ENCODE measurements around the gene HYAL2. TPM values are rescaled to one million over a fixed set of nuclear protein-coding genes. Genes with fewer than 3 reads are reported as not detected.
A peak's percentile ranks its signal among the peaks of the same experiment; 100 is the strongest.

Gene HYAL2
- total and polyA plus RNA-seq, 9 of the 15 experiments (the other 6 are each of a cell fraction or from before 2014, with no cell fraction given): 0.36 to 22.7 (median 11.4) TPM; not detected in 1

DNA sequence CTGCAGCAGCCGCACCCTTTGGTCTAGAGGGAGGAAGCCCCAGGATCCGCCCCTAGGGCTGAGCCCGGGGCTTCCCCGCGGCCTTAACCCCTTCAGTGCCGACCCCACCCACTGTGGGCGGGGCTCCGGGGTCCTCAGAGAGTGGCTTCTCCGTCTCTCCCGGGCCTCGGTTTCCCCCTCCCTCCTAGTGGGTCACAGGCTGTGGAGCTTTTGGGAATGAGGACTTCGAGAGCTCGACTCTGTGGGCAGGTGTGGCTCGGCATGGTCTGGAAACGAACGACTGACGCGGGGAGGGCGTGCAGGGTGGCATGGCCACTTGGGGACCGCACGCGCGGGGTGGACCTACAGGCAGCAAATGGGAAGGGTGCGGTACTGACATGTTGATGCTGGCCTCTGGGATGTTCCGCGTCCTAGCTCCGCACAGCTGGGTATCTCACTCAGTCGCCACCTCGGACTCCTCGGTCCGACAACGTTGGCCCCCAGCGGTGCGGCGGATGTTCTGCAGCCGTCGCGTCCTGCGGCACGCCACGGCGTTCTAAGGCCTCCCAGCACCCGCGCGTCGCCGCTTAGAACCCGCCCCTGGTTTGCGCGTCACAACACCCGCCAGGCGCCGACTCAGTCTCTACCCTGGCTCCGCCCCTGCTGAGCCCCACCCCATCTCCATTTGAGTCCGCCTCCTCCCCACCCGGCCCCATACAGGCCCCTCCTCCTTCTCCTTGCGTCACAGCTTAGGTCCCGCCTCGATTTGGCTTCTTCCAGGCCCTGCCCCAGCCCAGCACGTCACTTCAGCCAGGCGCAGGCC lies 23.5 kb downstream of the HYAL2 start, which contains the start of the genes HYAL3 and NAA80 (continued):
- TF ChIP-seq, protein P1, sequence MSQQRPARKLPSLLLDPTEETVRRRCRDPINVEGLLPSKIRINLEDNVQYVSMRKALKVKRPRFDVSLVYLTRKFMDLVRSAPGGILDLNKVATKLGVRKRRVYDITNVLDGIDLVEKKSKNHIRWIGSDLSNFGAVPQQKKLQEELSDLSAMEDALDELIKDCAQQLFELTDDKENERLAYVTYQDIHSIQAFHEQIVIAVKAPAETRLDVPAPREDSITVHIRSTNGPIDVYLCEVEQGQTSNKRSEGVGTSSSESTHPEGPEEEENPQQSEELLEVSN (IDR thresholded peaks at IDR 0.05; ENCODE audit: borderline replicate concordance in 1 of 2, extremely low read depth in 1 of 2, insufficient read depth in 1 of 2, insufficient read length in 1 of 2, low read depth in 1 of 2, low read length in 1 of 2, poor library complexity in 1 of 2, severe bottlenecking in 1 of 2): peak in 1 of 2 experiments; percentile 26
- TF ChIP-seq, protein P2, sequence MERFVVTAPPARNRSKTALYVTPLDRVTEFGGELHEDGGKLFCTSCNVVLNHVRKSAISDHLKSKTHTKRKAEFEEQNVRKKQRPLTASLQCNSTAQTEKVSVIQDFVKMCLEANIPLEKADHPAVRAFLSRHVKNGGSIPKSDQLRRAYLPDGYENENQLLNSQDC (CRISPR knock-in tag; IDR thresholded peaks at IDR 0.05): no peak
- no peak for TF ChIP-seq STAT5A (IDR thresholded peaks at IDR 0.05; ENCODE audit: borderline replicate concordance, low read length)
- TF ChIP-seq, protein P3, sequence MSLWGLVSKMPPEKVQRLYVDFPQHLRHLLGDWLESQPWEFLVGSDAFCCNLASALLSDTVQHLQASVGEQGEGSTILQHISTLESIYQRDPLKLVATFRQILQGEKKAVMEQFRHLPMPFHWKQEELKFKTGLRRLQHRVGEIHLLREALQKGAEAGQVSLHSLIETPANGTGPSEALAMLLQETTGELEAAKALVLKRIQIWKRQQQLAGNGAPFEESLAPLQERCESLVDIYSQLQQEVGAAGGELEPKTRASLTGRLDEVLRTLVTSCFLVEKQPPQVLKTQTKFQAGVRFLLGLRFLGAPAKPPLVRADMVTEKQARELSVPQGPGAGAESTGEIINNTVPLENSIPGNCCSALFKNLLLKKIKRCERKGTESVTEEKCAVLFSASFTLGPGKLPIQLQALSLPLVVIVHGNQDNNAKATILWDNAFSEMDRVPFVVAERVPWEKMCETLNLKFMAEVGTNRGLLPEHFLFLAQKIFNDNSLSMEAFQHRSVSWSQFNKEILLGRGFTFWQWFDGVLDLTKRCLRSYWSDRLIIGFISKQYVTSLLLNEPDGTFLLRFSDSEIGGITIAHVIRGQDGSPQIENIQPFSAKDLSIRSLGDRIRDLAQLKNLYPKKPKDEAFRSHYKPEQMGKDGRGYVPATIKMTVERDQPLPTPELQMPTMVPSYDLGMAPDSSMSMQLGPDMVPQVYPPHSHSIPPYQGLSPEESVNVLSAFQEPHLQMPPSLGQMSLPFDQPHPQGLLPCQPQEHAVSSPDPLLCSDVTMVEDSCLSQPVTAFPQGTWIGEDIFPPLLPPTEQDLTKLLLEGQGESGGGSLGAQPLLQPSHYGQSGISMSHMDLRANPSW (CRISPR knock-in tag; IDR thresholded peaks at IDR 0.05): no peak
- TF ChIP-seq TAF7 (tag; IDR thresholded peaks at IDR 0.05): no peak
- 0 out of 4 replicates have a peak, but pooled peaks of 1 of the 2 experiments have one; percentile 11 for TF ChIP-seq FOXK2 (conservative IDR thresholded peaks at IDR 0.05 in 1 of 2, IDR thresholded peaks at IDR 0.05 in 1 of 2; ENCODE audit: low read depth in 2 of 2)
- TF ChIP-seq CCNT2 (IDR thresholded peaks at IDR 0.05; ENCODE audit: borderline replicate concordance, extremely low read depth, insufficient read length, low read depth, low read length): peak; percentile 34
- TF ChIP-seq MYC (IDR thresholded peaks at IDR 0.05; ENCODE audit: low read depth, low read length): peak; percentile 32; the same call in 1 of the 2 replicates
- TF ChIP-seq MYC (CRISPR knock-in tag; IDR thresholded peaks at IDR 0.05; ENCODE audit: borderline replicate concordance, low read depth): 0 out of 2 replicates have a peak, but pooled peaks have one; percentile 61
- TF ChIP-seq, protein P4, sequence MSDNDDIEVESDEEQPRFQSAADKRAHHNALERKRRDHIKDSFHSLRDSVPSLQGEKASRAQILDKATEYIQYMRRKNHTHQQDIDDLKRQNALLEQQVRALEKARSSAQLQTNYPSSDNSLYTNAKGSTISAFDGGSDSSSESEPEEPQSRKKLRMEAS (CRISPR knock-in tag; IDR thresholded peaks at IDR 0.05): peak; percentile 74
- TF ChIP-seq ZNF12 (CRISPR knock-in tag; IDR thresholded peaks at IDR 0.05): no peak
- TF ChIP-seq, protein P5, sequence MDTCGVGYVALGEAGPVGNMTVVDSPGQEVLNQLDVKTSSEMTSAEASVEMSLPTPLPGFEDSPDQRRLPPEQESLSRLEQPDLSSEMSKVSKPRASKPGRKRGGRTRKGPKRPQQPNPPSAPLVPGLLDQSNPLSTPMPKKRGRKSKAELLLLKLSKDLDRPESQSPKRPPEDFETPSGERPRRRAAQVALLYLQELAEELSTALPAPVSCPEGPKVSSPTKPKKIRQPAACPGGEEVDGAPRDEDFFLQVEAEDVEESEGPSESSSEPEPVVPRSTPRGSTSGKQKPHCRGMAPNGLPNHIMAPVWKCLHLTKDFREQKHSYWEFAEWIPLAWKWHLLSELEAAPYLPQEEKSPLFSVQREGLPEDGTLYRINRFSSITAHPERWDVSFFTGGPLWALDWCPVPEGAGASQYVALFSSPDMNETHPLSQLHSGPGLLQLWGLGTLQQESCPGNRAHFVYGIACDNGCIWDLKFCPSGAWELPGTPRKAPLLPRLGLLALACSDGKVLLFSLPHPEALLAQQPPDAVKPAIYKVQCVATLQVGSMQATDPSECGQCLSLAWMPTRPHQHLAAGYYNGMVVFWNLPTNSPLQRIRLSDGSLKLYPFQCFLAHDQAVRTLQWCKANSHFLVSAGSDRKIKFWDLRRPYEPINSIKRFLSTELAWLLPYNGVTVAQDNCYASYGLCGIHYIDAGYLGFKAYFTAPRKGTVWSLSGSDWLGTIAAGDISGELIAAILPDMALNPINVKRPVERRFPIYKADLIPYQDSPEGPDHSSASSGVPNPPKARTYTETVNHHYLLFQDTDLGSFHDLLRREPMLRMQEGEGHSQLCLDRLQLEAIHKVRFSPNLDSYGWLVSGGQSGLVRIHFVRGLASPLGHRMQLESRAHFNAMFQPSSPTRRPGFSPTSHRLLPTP (IDR thresholded peaks at IDR 0.05; ENCODE audit: borderline replicate concordance, extremely low read depth, insufficient read length): no peak
- TF ChIP-seq FOXK1 (CRISPR knock-in tag; IDR thresholded peaks at IDR 0.05; ENCODE audit: borderline replicate concordance): 0 out of 2 replicates have a peak, but pooled peaks have one; percentile 17
- TF ChIP-seq, protein P6, sequence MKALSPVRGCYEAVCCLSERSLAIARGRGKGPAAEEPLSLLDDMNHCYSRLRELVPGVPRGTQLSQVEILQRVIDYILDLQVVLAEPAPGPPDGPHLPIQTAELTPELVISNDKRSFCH (CRISPR knock-in tag; IDR thresholded peaks at IDR 0.05): no peak
- TF ChIP-seq, protein P6 (tag; IDR thresholded peaks at IDR 0.05): no peak; the same call in 1 of the 2 replicates
- 0 out of 2 replicates have a peak, but pooled peaks have one; percentile 45 for TF ChIP-seq BCOR (IDR thresholded peaks at IDR 0.05)
- peak; percentile 50; the same call in 1 of the 2 replicates for TF ChIP-seq SIN3B (IDR thresholded peaks at IDR 0.05; ENCODE audit: low read depth)
- no peak for TF ChIP-seq MCM3 (IDR thresholded peaks at IDR 0.05)
